ENCODE data around the gene AKAP6. TPM values are rescaled to one million over a fixed set of nuclear protein-coding genes. Genes with fewer than 3 reads are reported as not detected.

AKAP6 gene
- total RNA-seq, 1 experiment from 2014 or later, result 1.9 TPM

- Histone ChIP-seq H3K4me2 (ENCODE audit: low read length) (no peak overlapping the region), H3K9me3 (ENCODE audit: control insufficient read depth in 1 of 2, insufficient read depth in 1 of 2, low read depth in 1 of 2, low read length in 2 of 2) (no peaks in the 10 kb centered on the region), H3K4me1 (ENCODE audit: control insufficient read depth in 1 of 2, insufficient read depth in 2 of 2, low read length in 2 of 2) (peaks cover 0 to 12% of the 10 kb centered on the region in 2 experiments; a peak in 2 of 4 replicates), H3K79me2 (ENCODE audit: insufficient read depth, low read length) (no peaks in the 10 kb centered on the region), H3K9me2 (ENCODE audit: insufficient read depth) (no peaks in the 10 kb centered on the region), H3K9ac (ENCODE audit: low read length) (no peak overlapping the region), H2AFZ (ENCODE audit: low read depth, low read length, poor library complexity, severe bottlenecking) (no peak overlapping the region), H3K27me3 (ENCODE audit: insufficient read depth, low read length) (no peaks in the 10 kb centered on the region), H3K36me3 (ENCODE audit: control insufficient read depth in 1 of 2, insufficient read depth in 2 of 2, low read length in 2 of 2) (no peaks in the 10 kb centered on the region), H4K20me1 (ENCODE audit: insufficient read depth) (no peaks in the 10 kb centered on the region), H3K4me3 (replicated peaks in 1 of 2; ENCODE audit: low read depth in 1 of 2, low read length in 2 of 2) (no peak overlapping the region), H3K27ac (ENCODE audit: low read depth, low read length) (no peak overlapping the region)
- DNase-seq (ENCODE audit: low read depth, low spot score), result no peak
- BruUV-seq (replicated peaks), result no TSS peak
- POLR2A ChIA-PET, result interaction anchor here (0.6 kb wide), 1 partner anchor 18 kb away, joined by 3 read pairs; no protein-coding TSS in a partner anchor
- intact Hi-C loops (cut with micrococcal nuclease), result no loop called here
- no peak for TF ChIP-seq SRF (IDR thresholded peaks at IDR 0.05; ENCODE audit: low read depth)
- TF ChIP-seq, protein P1, sequence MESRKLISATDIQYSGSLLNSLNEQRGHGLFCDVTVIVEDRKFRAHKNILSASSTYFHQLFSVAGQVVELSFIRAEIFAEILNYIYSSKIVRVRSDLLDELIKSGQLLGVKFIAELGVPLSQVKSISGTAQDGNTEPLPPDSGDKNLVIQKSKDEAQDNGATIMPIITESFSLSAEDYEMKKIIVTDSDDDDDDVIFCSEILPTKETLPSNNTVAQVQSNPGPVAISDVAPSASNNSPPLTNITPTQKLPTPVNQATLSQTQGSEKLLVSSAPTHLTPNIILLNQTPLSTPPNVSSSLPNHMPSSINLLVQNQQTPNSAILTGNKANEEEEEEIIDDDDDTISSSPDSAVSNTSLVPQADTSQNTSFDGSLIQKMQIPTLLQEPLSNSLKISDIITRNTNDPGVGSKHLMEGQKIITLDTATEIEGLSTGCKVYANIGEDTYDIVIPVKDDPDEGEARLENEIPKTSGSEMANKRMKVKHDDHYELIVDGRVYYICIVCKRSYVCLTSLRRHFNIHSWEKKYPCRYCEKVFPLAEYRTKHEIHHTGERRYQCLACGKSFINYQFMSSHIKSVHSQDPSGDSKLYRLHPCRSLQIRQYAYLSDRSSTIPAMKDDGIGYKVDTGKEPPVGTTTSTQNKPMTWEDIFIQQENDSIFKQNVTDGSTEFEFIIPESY (IDR thresholded peaks at IDR 0.05; ENCODE audit: extremely low read depth, insufficient replicate concordance, low read length), result no peak
- no peak for TF ChIP-seq POLR2AphosphoS5 (IDR thresholded peaks at IDR 0.05; ENCODE audit: low read depth, low read length)
- peak; percentile 43 for TF ChIP-seq RAD21 (IDR thresholded peaks at IDR 0.05; ENCODE audit: low read depth)
- TF ChIP-seq POLR2A (IDR thresholded peaks at IDR 0.05; ENCODE audit: borderline replicate concordance, extremely low read depth, insufficient read depth, insufficient read length), result no peak
- TF ChIP-seq FOSL1 (IDR thresholded peaks at IDR 0.05; ENCODE audit: low read depth), result no peak
- TF ChIP-seq EZH2phosphoT487 (IDR thresholded peaks at IDR 0.05; ENCODE audit: borderline replicate concordance), result no peak
- 0 out of 6 replicates have a peak, but pooled peaks of 1 of the 3 experiments have one; percentile 12 for TF ChIP-seq CTCF (IDR thresholded peaks at IDR 0.05 in 2 of 3, conservative IDR thresholded peaks at IDR 0.05 in 1 of 3; ENCODE audit: borderline replicate concordance in 1 of 3, insufficient read depth in 1 of 3, low read depth in 2 of 3, low read length in 2 of 3)
- no peak for TF ChIP-seq EGR1 (IDR thresholded peaks at IDR 0.05; ENCODE audit: low read depth)
- no peak for TF ChIP-seq EZH2 (IDR thresholded peaks at IDR 0.05)
- no peak for TF ChIP-seq SIN3A (IDR thresholded peaks at IDR 0.05; ENCODE audit: low read depth)
- CTCF ChIA-PET, result no interaction called here
- RAD21 ChIA-PET (ENCODE audit: low non-redundant PET in 1 of 2, low total read pairs in 2 of 2, uncharacterized antibody in 2 of 2, unreplicated experiment in 2 of 2), result no interaction called here
- peak; percentile 50 for ATAC-seq
These were observed 37.3 kb downstream of the AKAP6 start for GRCh38 chr14:32366256-32366879.
